ENCODE results near the gene GUCY1B1.
"Not testable (repeated sequence)": the region's sequence is repeated elsewhere in the genome, so short reads cannot be mapped to it uniquely, and the experiment has no call there.

The GUCY1B1 gene

DNA sequence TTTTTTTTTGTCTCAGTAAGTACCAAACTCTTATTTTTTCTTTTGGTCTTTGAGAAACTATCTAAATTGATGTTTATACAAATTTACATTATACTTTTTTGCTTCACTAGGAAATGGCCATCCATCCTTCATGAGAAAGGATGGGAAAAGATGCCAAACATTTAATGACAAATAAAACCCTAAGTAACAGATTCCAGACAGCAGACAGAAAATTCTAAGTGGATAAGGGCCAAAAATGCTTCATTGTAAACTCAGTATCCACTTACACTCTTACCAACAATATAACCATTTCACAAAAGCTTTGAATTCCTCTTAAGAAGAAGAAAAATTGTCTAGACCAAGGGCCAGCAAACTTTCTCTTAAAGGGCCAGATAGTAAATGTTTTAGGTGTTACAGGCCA is 3.5 kb downstream of the GUCY1B1 start:
- DNase-seq, result no peak

DNA sequence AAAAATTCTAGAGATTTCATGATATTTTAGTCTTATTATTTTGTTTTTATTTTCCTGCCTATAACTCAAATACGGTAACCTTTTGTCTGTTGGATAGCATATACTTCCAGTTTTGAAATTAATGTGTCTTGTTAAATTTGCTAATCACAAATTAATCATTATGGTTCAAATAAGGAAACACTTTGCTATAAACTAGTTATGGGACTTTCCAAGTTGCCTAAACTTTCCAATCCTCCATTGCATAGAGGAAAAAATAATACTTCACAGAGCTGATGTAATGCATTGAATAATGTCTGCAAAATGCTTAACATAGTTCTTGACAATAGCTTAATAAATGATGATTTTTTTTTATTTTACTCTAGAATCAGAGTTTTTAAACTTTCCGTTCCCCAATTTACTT is 4.7 kb downstream of the GUCY1B1 start:
- DNase-seq, result no peak

DNA sequence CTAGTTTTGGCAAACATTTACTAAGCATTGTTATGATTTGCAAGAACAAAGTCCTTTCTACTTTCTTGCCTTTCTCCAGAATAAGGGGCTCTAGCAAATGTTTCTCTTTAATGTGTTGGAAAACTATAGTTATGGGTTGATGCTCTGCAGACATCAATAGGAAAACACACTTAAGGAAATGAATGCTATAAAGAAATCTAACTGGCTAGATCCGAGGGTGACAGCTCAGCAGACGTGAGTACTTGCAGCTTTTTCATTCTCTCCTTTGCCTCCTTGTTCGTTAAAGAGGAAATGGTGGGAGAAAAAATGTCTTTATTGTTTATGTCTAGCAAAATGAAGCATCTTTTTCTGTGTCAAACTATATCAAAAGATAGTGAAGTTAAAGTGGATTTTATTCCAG is 6.3 kb downstream of the GUCY1B1 start:
- no peak for DNase-seq

- no peak for DNase-seq
These were observed 7.8 kb downstream of the GUCY1B1 start for GRCh38 chr4:155766622-155767021.

- DNase-seq, result no peak
These were observed 9.5 kb downstream of the GUCY1B1 start for GRCh38 chr4:155768370-155768769.

DNA sequence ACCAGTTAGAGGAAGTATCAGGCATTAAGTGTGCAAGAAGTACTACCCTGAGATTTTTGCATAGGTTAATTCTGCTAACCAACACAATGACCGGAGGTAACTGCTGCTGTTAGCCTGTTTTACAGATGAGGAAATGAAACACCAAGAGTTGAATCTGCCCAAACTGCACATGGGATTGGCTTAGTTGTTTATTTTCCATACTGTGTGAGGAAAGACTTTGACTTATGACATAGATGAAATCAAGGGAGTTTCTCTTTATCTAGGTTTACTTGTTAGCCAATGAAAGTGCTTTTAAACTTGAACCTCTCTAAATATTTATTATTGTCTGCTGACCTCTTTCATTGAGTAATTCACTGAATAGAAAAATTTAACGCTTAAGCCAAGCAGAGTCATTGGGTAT is 10.3 kb downstream of the GUCY1B1 start:
- DNase-seq, result no peak

- DNase-seq, result no peak
These were observed 13.8 kb downstream of the GUCY1B1 start for GRCh38 chr4:155772459-155773195.

DNA sequence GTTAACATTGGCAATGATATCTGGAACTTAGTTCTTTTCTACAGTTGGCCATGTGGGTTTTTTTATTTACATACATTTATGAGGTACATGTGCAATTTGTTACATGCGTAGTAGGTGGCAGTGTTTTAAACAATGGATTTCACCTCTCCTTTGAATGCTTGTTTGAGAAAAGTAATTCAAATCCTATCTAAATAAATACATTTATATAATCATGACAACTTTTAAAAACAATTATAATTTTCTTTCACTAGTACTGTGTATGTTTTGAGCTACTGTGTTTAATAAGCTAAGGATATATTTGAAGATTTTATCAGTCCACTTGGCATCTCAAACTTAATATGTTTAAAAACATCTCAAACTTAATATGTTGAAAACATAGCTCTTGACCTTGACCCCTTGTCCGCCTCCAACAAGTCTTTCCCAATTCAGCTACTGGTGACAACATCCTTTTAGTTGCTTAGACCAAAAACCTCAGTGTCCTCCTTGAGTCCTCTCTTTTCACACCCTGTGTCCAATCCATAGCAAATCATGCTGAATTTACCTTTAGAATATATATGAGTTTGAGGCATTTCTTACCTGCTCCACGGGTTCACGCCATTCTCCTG is 14.5 kb downstream of the GUCY1B1 start:
- no peak for DNase-seq

- no peak for DNase-seq
These were observed 15.2 kb downstream of the GUCY1B1 start for GRCh38 chr4:155774033-155774432.

DNA sequence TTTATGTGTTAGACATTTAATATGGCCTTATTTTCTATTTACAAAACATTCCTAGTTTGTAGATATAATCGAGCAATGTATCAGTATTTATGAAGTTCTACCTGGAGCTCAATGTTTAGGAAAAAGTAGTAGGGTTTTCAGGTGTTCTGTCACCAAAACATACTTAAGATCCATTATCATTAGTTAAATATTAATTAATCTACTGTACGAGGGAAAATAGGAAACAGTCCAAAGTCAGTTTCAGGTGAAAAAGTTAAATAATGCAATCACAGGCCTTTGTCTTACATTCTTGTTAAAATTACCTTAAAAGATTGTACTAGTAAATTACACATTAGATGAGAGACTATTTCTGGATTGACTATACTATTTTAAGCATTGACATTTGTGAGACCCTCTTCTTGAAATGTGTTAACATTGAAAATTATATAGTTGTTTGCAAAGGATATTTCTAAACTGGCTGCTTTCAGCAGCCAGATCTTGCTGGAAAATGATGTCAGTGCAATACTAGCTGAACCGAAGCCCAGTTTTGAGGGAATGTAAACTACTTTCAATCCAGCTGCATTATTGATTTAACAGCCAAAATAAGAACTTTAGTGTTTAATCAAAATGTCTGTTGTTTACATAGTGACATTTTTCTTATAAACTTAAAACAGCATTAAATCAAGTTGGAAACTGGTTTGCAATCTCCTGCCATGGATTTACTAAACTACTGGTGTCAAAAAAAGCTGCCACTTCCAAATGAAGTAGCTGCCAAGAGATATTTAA is 19.3 kb downstream of the GUCY1B1 start:
- no peak for DNase-seq

GRCh38 chr4:155780775-155781174 is 22.0 kb downstream of the GUCY1B1 start:
- no peak for DNase-seq

- no peak for DNase-seq
These were observed 22.5 kb downstream of the GUCY1B1 start for GRCh38 chr4:155781249-155781831.

DNA sequence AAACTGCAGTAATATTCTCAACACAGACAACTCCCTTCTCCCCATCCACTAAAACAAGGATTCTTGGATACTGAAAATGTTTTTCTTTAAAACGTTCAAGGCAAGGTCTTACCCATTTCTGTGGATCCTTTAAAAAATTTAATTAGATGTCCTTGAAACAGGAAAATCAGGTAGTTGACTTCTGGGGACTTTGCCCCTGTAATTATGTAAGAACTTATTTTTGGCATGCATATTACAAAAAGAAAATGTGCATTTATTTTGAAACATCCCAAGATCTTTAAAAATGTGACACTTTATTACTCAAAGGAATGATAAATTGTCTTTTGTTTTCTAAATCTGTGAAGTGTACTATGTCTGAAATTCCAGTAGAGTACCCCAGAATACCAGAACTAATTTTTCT is 25.8 kb downstream of the GUCY1B1 start:
- no peak for DNase-seq

DNA sequence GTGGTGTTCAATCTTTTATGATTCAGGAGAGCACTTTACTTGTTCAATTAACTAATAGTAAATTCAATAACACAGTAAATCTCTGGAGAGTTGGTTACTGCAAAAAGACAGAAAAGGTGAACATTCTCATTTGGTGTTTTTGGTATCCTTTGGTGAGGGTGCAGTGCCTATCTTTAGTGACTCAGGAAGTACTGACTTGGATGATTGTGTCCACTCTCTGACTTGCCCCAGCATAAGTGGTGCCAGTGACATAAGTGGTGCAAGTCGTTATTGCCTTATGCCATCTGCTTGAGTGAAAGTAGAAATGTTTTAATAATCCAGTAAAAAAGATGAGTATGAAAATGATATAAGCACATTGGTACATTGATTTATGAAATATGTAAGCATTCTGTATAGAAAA is 27.0 kb downstream of the GUCY1B1 start:
- DNase-seq, result no peak

GRCh38 chr4:155787113-155787710 is 28.4 kb downstream of the GUCY1B1 start:
- peak; percentile 39 for DNase-seq

DNA sequence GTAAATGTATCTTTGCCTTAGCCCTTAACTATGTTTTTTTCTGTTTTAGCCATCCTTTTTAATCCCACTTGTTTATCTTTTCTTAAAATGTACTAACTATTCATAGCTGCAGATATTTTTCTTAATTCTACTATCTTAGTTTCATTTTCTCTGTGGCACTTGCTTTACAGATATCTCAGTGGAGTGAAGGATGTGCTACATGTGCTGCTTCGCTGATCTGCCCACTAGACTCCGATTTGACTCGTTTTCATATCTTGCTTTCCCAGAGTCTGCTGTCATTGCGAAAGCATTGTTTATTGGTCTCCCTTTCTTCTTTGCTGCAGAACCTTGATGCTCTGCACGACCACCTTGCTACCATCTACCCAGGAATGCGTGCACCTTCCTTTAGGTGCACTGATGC is 30.6 kb downstream of the GUCY1B1 start:
- DNase-seq, result no peak

DNA sequence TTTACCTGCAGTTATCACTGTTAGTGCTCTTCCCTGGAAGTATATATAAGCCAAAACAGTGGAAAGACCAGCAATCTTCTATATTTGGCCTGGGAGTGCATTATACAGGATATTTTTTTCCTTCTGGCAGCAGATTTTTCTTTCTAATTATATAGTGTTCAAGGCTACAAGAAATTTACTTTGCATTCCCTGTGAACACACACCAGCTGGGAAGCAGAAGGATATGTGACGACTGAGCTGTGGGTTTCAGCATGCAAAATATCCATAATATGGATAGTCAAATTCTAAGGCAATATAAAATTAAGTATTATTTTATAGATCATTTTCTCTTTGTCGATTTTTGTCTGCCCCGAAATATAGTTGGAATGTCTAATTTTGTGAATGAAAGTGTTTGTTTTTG is 31.2 kb downstream of the GUCY1B1 start:
- no peak for DNase-seq

GRCh38 chr4:155794589-155795236 is 35.9 kb downstream of the GUCY1B1 start:
- no peak for DNase-seq

- DNase-seq, result no peak
These were observed 37.2 kb downstream of the GUCY1B1 start for GRCh38 chr4:155795991-155796390.

DNA sequence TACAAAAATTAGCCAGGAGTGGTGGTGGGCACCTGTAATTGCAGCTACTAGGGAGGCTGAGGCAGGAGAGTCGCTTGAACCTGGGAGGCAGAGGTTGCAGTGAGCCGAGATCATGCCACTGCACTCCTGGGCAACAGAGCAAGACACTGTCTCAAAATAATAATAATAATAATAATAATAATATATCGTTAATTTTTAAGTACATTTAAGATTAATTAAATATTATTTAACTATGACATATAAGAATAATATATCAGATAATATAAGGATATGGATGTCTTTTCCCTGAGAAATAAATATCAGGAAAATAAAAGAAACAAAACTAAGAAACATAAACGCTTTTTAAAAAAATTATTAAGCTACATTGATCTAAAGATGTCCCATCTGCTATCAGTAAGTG is 38.8 kb downstream of the GUCY1B1 start:
- DNase-seq, result not testable (repeated sequence)

DNA sequence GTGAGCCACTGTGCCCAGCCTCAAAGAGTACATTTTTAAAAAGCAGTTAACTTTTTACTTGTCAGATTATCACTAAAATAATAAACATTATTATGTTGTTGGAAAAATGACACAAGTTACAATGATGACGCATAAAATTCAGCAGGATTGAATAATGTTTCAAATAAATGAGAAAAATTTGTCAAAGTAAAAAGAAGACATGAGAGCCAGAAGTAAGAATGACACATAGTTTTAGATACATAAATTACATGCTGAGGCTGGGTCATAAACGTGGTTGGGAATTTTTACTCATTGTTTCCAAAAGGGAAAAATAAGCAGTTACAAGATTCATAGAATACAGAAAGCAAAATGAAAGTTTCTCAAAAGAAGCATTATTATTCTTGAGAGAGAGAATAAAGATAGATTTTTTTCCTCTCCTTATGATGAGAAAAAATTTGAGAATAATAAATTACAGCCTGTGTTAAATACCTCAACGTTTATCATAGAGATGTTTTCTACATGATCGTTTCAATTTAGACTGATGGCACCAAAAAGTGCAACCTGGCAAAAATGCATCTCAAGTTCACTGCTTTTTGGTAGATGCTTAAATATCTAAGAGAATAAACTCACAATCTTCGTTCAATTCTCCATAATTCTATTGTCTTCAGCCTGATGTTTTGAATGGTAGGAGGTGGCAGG is 40.4 kb downstream of the GUCY1B1 start:
- no peak for DNase-seq

- no peak for DNase-seq
These were observed 40.9 kb downstream of the GUCY1B1 start for GRCh38 chr4:155799794-155800123.
